ENCODE measurements around the gene TUBB4B.
"Not testable (repeated sequence)": the region's sequence is repeated elsewhere in the genome, so short reads cannot be mapped to it uniquely, and the experiment has no call there.

The TUBB4B gene

DNA sequence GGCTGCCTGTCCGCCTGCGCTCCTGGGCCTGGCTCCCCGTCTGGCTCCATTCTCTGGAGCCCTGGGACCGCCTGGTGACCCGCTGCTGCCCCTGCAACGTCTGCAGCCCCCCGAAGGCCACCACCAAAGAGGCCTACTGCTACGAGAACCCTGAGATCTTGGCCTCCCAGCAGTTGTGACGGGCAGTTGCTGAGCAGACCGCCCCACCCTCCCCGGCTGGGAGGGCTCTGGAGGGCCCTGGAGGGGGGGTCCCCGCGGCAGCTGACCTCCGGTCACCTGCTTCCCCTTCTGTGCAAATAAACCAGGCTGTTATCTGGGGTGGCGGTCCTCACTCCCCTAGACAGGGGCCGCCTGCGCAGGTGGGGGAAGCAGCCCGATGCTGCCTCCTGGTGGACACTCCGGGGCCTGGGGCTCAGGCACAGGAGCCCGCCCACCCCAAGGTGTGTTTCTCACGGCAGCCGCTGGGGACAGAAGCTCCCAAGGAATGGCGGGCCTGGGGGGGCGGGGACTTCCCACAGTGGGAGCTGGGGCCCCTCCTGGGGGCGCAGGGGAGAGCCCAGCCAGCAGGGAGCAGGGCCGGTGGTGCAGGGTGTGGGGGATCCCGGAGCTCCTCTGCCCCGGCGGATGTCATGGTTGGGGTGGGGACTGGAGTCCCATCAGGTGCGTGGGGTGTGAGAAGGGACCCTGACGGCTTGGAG lies 4.7 kb upstream of the TUBB4B start:
- DNase-seq (ENCODE audit: low read depth): peak; percentile 50

DNA sequence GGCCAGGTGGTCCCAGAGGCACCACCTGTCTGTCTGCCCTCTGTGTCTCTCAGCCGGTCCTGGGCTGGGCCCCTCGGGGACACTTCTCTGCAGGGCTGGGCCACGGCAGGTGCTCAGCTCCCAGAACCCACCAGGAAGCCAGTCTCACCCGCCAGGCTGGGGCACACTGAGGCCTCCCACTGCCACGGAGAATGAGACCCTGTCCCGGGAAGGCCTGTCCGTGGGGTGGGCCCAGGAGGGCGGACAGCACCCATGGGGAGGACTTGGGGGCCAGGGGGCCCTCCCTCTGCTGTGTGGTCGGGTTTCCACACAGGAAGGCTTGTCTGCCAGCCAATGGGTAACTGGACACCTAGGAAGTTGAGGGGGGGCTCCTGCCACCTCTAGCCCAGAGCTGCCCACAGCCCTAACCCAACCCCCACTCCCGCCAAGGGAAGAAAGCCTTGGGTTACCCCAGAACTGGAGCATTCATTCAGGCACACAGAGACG lies 4.1 kb upstream of the TUBB4B start:
- TF ChIP-seq, protein P1, sequence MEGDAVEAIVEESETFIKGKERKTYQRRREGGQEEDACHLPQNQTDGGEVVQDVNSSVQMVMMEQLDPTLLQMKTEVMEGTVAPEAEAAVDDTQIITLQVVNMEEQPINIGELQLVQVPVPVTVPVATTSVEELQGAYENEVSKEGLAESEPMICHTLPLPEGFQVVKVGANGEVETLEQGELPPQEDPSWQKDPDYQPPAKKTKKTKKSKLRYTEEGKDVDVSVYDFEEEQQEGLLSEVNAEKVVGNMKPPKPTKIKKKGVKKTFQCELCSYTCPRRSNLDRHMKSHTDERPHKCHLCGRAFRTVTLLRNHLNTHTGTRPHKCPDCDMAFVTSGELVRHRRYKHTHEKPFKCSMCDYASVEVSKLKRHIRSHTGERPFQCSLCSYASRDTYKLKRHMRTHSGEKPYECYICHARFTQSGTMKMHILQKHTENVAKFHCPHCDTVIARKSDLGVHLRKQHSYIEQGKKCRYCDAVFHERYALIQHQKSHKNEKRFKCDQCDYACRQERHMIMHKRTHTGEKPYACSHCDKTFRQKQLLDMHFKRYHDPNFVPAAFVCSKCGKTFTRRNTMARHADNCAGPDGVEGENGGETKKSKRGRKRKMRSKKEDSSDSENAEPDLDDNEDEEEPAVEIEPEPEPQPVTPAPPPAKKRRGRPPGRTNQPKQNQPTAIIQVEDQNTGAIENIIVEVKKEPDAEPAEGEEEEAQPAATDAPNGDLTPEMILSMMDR (IDR thresholded peaks at IDR 0.05; ENCODE audit: low read depth, low read length, missing control alignments): no peak
- no peak overlapping the region for H3K4me3 ChIP-seq (ENCODE audit: low read depth, low read length)

More for the DNA sequence above, 4.7 kb upstream of the TUBB4B start:
- no peak overlapping the region for H3K4me3 ChIP-seq (ENCODE audit: low read depth, low read length)
- TF ChIP-seq, protein P1 (IDR thresholded peaks at IDR 0.05; ENCODE audit: low read depth, low read length, missing control alignments): peak; percentile 98
- in situ Hi-C loops (cut with HindIII; ENCODE audit: low sequenced_read_pairs): no loop called here

DNA sequence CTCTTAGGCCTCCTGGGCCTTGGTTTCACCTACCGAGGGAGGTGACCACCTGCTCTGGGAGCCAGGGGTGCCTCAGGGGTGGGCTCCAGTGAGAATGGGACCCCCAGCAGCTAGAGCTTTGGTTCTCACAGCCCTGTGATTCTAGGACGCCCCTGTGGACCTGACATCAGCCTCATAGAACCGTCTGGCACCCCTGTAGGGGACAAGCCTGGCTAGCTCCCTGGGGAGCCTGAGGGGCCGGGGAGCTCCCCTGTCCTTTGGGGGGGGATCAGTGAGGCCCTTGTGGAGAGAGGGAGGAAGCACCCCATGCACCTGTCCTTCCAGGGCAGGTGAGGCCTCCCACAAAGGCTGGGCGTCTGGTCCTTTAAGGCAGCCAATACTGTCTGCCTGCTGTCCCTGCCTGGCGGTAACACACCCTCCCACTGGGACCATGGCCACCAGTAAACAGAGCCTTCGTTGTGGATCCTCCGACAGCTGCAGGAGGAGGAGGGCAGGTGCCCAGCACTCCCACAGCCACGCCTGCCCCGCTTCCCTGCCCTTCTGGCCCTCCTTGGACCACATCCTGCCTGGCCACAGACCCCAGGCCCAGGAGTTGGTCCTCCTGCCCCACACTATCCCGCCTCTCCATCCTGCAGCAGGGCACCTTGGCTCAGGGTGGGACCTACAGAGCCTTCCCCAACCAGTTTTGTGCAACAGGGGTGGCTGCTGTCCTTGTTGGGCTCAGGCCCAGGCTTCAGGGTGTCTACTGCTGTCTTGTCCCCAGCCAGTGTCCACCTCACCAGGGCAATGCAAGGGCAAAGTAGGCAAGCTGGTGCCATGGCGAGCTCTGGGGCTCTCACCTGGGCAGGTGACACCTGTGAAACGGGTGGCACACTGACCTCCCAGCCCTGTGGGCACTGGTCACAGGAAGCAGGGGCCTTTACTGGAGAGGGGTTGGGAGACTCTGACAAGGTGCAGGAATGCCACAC lies 3.0 kb upstream of the TUBB4B start:
- in situ Hi-C loops (cut with HindIII; ENCODE audit: low sequenced_read_pairs): no loop called here
- TF ChIP-seq, protein P1 (IDR thresholded peaks at IDR 0.05; ENCODE audit: low read depth, low read length, missing control alignments): no peak
- no peak for DNase-seq (ENCODE audit: low read depth)
- H3K4me3 ChIP-seq (ENCODE audit: low read depth, low read length): no peak overlapping the region

More for the DNA sequence above, 4.1 kb upstream of the TUBB4B start:
- no peak for DNase-seq (ENCODE audit: low read depth)
- in situ Hi-C loops (cut with HindIII; ENCODE audit: low sequenced_read_pairs): no loop called here

DNA sequence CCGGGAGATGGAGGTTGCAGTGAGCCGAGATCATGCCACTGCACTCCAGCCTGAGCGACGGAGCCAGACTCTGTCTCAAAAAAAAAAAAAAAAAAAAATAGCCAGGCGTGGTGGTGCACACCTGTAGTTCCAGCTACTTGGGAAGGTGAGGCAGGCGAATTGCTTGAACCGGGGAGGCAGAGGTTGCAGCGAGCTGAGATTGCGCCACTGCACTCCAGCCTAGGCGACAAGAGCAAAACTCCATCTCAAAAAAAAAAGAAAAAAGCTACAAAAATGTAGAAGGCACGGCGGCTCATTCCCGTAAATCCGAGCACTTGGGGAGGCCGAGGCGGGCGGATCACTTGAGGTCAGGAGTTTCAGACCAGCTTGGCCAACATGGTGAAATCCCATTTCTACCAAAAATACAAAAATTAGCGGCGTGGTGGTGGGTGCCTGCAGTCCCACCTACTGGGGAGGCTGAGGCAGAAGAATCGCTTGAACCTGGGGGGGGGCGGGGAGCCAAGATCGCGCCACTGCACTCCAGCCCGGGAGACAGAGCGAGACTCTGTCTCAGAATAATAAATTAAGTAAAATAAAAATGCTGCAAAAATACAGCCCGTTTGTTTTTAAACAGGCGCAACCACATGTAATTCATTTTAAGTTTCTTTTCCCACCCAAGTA lies 1.4 kb upstream of the TUBB4B start:
- in situ Hi-C loops (cut with HindIII; ENCODE audit: low sequenced_read_pairs); DNase-seq (ENCODE audit: low read depth): not testable (repeated sequence)
- H3K4me3 ChIP-seq (ENCODE audit: low read depth, low read length): peak overlapping the region; percentile 61

DNA sequence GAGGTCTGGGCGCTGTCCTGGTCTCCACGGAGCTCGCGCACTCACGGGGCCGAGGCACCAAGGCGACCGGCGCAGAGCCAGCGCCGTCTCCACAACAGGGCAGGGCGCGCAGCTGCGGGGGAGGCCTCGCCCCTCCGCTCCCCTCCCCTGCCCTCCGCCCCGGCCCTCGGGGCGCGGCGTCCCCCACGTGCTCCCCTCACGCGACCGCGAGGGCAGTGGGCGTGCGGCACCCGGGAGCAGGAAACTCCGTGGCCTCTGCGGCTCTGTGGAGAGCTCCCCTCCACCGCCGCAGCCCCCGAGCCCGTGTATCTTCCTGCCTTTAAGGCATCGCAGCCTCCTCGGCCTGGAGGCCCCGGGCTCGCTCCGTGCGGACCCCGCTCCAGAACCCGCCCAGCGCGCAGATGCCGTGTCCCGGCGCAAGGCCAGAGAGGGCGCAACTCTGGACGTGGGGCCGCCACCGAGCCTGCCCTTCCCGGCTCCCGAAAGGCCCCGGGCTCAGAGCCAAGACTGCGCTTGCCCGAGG lies 708 bp upstream of the TUBB4B start:
- in situ Hi-C loops (cut with HindIII; ENCODE audit: low sequenced_read_pairs): no loop called here
- TF ChIP-seq, protein P1 (IDR thresholded peaks at IDR 0.05; ENCODE audit: low read depth, low read length, missing control alignments): no peak
- peak; percentile 18 for DNase-seq (ENCODE audit: low read depth)
- peak overlapping the region; percentile 61 for H3K4me3 ChIP-seq (ENCODE audit: low read depth, low read length)

DNA sequence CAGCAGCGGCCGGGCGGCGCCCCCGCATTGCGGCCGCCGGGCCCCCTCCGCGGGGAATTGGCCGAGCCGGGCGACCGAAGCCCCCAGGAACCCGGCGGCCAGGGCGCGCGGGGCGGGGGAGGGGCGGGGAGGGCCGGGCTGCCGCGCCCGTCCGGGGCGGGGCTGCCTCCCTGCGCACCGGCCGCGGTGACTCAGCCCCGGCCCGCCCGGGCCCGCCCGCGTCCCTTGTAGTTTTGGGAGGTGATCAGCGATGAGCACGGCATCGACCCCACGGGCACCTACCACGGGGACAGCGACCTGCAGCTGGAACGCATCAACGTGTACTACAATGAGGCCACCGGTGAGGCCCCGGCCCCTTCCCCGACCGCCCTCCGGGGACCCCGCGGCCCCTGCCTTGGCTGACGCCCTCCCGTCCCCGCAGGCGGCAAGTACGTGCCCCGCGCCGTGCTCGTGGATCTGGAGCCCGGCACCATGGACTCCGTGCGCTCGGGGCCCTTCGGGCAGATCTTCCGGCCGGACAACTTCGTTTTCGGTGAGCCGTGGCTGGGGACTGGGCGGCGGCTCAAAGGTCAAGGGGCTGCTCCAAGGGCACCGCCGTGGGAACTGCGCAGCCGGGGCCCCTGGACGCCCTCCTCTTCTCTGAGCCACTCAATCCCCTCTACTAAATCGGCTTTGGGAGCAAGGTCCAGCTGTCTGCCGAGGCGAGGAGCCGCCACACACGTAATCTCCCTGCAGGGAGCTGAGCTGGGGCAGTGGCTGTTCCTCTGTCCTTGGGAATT lies 592 bp downstream of the TUBB4B start:
- TF ChIP-seq, protein P1 (IDR thresholded peaks at IDR 0.05; ENCODE audit: low read depth, low read length, missing control alignments): no peak
- in situ Hi-C loops (cut with HindIII; ENCODE audit: low sequenced_read_pairs): no loop called here
- peak overlapping the region; percentile 86 for H3K4me3 ChIP-seq (ENCODE audit: low read depth, low read length)
- DNase-seq (ENCODE audit: low read depth): no peak

Measured in astrocyte of the cerebellum (primary cell).